Psoas muscle (tissue), 8 donors: ENCODE results near the gene COMMD10. TPM values are rescaled to one million over a fixed set of nuclear protein-coding genes. Genes with fewer than 3 reads are reported as not detected.

Source experiments
- ATAC-seq, 4 donors: fragments of 200-7000 bp; cut with Tn5 transposase; one replicate each; pipeline ENCODE4 v1.9.1; 2020; ENCODE audit warnings: moderate library complexity in 3 of 4, mild to moderate bottlenecking in 2 of 4
- DNase-seq, 2 donors: peaks; one replicate each; pipeline ENCODE4 v3.0.0-alpha.2; 2020
- H3K27ac ChIP-seq: fragments of 200-600 bp; one replicate; pipeline ENCODE4 v1.8.0; 2022
- H3K27me3 ChIP-seq, 3 donors: fragments of 200-600 bp in 1 of 3; one replicate each; pipeline versions ENCODE4 v1.6.1 to v1.8.0; 2013 to 2022; ENCODE audit warnings: low read length in 2 of 3, mild to moderate bottlenecking in 2 of 3, moderate library complexity in 1 of 3; ENCODE audit not compliant: insufficient read depth in 3 of 3
- H3K36me3 ChIP-seq, 2 donors: fragments of 200-600 bp in 1 of 2; one replicate each; pipeline versions ENCODE4 v1.6.1 to v1.8.0; 2013 to 2022; ENCODE audit warnings: low read depth in 1 of 2, mild to moderate bottlenecking in 1 of 2, moderate library complexity in 1 of 2; ENCODE audit not compliant: insufficient read depth in 1 of 2
- H3K4me1 ChIP-seq: fragments of 200-600 bp; one replicate; pipeline ENCODE4 v1.8.0; 2022
- H3K4me3 ChIP-seq: fragments of 200-600 bp; one replicate; pipeline ENCODE4 v1.8.0; 2022; ENCODE audit warnings: mild to moderate bottlenecking
- H3K9me3 ChIP-seq: fragments of 200-600 bp; one replicate; pipeline ENCODE4 v1.8.0; 2022
- CTCF ChIP-seq: fragments of 200-600 bp; IDR thresholded peaks from one replicate; pipeline ENCODE4 v1.8.0; 2022; ENCODE audit warnings: antibody characterized with exemption
- WGBS, 3 donors: extraction: QIAGEN DNeasy Blood & Tissue Kit; methylation state at CpG; one replicate each; pipeline versions ENCODE4 v1.1.6 to v1.1.7; 2013; 5-methylcytosine and 5-hydroxymethylcytosine counted together
- intact Hi-C, 2 donors: fragments of 100-400 bp; cut with DNase I; formaldehyde crosslinking; loops; one replicate each; pipeline versions ENCODE4 v1.11.0 to v1.14.2; 2022
- polyA plus RNA-seq, 3 donors: library from polyadenylated mRNA; stranded (reverse); fragments of 200-250 nt; gene quantifications; one replicate each; pipeline ENCODE4 v1.2.3, GENCODE V29; 2013
- total RNA-seq, 4 donors: library from RNA; stranded (reverse); fragmentation: NEBNext Ultra II Directional in 2 of 4; extraction: Animal tissue kit (Norgen Biotek cat#: 25700) in 2 of 4; gene quantifications; one replicate each; pipeline versions ENCODE4 v1.2.1 to v1.2.4, GENCODE V29; 2021 to 2023
- donor health status: healthy with polysubstance abuse.
- donor health status: DM: no; HTN: no; CAD: no; lungs with moderate emphysema.
- donor health status: Bipolar disorder and iron deficiency.
- donor health status: healthy.
- donor health status: DM: yes; HTN: yes; CAD: no.
- donor health status: DM: no; HTN: no; CAD: no.
- donor health status: DM: no; HTN: no; CAD: no.
- donor health status: DM: yes; HTN: yes; CAD: no.

COMMD10 gene
- total and polyA plus RNA-seq, 7 donors: 8.4 to 23.0 (median 16.7) TPM

- peaks cover 2% of the 10 kb centered on the region for H3K9me3 ChIP-seq
- 92 to 98% (median 93%) methylated on average over 2 of the region's 2 CpGs for WGBS, 3 donors
- TF ChIP-seq CTCF: no peak
- intact Hi-C loops: no loop called here
- DNase-seq (no peak), ATAC-seq (no peak)
- no peak overlapping the region for H3K27ac ChIP-seq
- no peaks in the 10 kb centered on the region for H3K4me1 ChIP-seq
- no peak overlapping the region for H3K4me3 ChIP-seq
- peaks cover 11 to 15% of the 10 kb centered on the region in 2 donors for H3K36me3 ChIP-seq
- no peaks in the 10 kb centered on the region for H3K27me3 ChIP-seq
These were observed 230.7 kb downstream of the COMMD10 start for GRCh38 chr5:116315531-116315930.

- intact Hi-C loops: no loop called here
- Histone ChIP-seq H3K9me3 (no peaks in the 10 kb centered on the region), H3K4me3 (no peak overlapping the region), H3K27me3 (no peaks in the 10 kb centered on the region), H3K4me1 (no peaks in the 10 kb centered on the region), H3K27ac (no peak overlapping the region), H3K36me3 (peaks cover 11% of the 10 kb centered on the region in 2 donors)
- WGBS, 3 donors: 96 to 98% (median 98%) methylated on average over 4 of the region's 4 CpGs
- ATAC-seq (no peak), DNase-seq (no peak)
- TF ChIP-seq CTCF: no peak
These were observed 233.4 kb downstream of the COMMD10 start for GRCh38 chr5:116318091-116318854.

- H3K4me1 ChIP-seq: no peaks in the 10 kb centered on the region
- ATAC-seq (no peak), DNase-seq (no peak)
- H3K27me3 ChIP-seq: no peaks in the 10 kb centered on the region
- no peak overlapping the region for H3K4me3 ChIP-seq
- no peak overlapping the region for H3K27ac ChIP-seq
- H3K9me3 ChIP-seq: no peaks in the 10 kb centered on the region
- no peak for TF ChIP-seq CTCF
- intact Hi-C loops: no loop called here
- peaks cover 11% of the 10 kb centered on the region in 2 donors for H3K36me3 ChIP-seq
These were observed 235.7 kb downstream of the COMMD10 start for GRCh38 chr5:116320486-116320885.

- H3K27me3 ChIP-seq: no peaks in the 10 kb centered on the region
- DNase-seq: no peak
- H3K4me3 ChIP-seq: no peak overlapping the region
- H3K27ac ChIP-seq: no peak overlapping the region
- WGBS, 3 donors: 86 to 95% (median 91%) methylated on average over 5 of the region's 5 CpGs
- no peak for TF ChIP-seq CTCF
- no peaks in the 10 kb centered on the region for H3K9me3 ChIP-seq
- ATAC-seq: no peak
- peaks cover 0 to 4% of the 10 kb centered on the region in 2 donors for H3K36me3 ChIP-seq
- intact Hi-C loops: no loop called here
- no peaks in the 10 kb centered on the region for H3K4me1 ChIP-seq
These were observed 244.7 kb downstream of the COMMD10 start for GRCh38 chr5:116329503-116329902.

GRCh38 chr5:116340799-116341198 lies 256.0 kb downstream of the COMMD10 start:
- Histone ChIP-seq H3K4me1 (no peaks in the 10 kb centered on the region), H3K4me3 (no peak overlapping the region), H3K9me3 (peaks cover 22% of the 10 kb centered on the region), H3K27ac (no peak overlapping the region), H3K27me3 (no peaks in the 10 kb centered on the region), H3K36me3 (no peaks in the 10 kb centered on the region)
- WGBS, 3 donors: 94 to 100% (median 96%) methylated on average over 2 of the region's 2 CpGs
- DNase-seq (no peak), ATAC-seq (no peak)
- TF ChIP-seq CTCF: no peak
- intact Hi-C loops: no loop called here
